WTC11 (cell line): ENCODE measurements around the gene ADGRF3.

Source experiments
- ELF4 ChIP-seq: sonication (generic); formaldehyde crosslinking; IDR thresholded peaks from 2 replicates; pipeline ENCODE4 v1.8.1; 2022; ENCODE audit warnings: low read depth, mild to moderate bottlenecking, moderate library complexity, missing genetic modification reagents
- ETV6 ChIP-seq: sonication (generic); formaldehyde crosslinking; IDR thresholded peaks from 2 replicates; pipeline ENCODE4 v1.8.1; 2022; ENCODE audit warnings: mild to moderate bottlenecking, missing genetic modification reagents
- IRF2 ChIP-seq: sonication (generic); formaldehyde crosslinking; IDR thresholded peaks from 2 replicates; pipeline ENCODE4 v1.8.0; 2022; ENCODE audit warnings: low read depth, missing genetic modification reagents, borderline replicate concordance
- NFE2L1 ChIP-seq: sonication (generic); formaldehyde crosslinking; IDR thresholded peaks from 2 replicates; pipeline ENCODE4 v1.8.1; 2023; ENCODE audit warnings: missing genetic modification reagents
- NFYB ChIP-seq: sonication (generic); formaldehyde crosslinking; conservative IDR thresholded peaks from 2 replicates; pipeline ENCODE4 v1.8.0; 2022; ENCODE audit warnings: low read depth, missing genetic modification reagents
- RELA ChIP-seq: sonication (generic); formaldehyde crosslinking; IDR thresholded peaks from 2 replicates; pipeline ENCODE4 v1.8.1; 2022; ENCODE audit warnings: missing genetic modification reagents, mild to moderate bottlenecking, borderline replicate concordance
- ZNF232 ChIP-seq: sonication (generic); formaldehyde crosslinking; IDR thresholded peaks from 2 replicates; pipeline ENCODE4 v1.8.0; 2022; ENCODE audit warnings: mild to moderate bottlenecking, missing genetic modification reagents
- ZNF416 ChIP-seq: fragments of 250-450 bp; sonication (Bioruptor Pico); IDR thresholded peaks from 2 replicates; pipeline ENCODE4 v1.9.0; 2021; ENCODE audit warnings: mild to moderate bottlenecking, inconsistent platforms
- TF ChIP-seq, protein P1 (sequence below): fragments of 200-600 bp; IDR thresholded peaks from 2 replicates; pipeline ENCODE4 v1.8.0; 2022; ENCODE audit warnings: antibody characterized with exemption
- TF ChIP-seq, protein P2 (sequence below): sonication (generic); formaldehyde crosslinking; IDR thresholded peaks from 2 replicates; pipeline ENCODE4 v1.8.1; 2022; ENCODE audit warnings: low read depth, missing genetic modification reagents, borderline replicate concordance

DNA sequence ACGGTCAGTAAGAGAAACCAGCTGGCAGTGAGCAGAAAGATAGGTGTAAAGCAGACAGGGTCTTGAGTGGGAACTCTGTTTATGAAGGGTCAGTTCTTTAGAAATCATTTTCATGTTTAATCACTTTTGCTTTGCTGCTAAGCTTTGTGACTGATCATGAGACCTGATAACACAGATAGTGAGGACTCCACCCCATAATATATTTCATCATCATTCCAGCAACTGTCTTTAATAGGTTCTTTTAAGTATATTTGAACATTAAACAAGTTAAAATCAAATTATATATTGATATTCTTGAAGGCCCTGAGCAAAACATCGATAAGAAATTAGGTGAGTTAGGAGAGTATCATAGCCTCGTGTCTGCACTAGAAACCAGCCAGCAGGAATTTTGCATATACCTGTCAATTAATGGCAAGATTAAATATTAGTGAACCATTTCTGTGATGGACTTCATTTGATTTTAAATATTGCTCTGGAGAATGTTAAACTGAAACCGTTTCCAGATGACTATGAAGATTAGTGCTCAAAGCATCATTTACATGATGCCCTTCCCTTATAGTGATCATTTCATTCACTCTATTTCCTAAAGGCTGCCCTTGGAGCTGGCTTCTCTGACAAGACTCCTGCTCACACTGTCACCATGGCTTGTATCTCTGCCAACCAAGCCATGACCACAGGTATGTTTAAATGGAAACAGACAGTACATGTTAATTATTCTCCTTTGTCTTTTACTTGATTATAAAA lies 69.9 kb downstream of the ADGRF3 start:
- TF ChIP-seq RELA (CRISPR knock-in tag) = no peak
- TF ChIP-seq, protein P1, sequence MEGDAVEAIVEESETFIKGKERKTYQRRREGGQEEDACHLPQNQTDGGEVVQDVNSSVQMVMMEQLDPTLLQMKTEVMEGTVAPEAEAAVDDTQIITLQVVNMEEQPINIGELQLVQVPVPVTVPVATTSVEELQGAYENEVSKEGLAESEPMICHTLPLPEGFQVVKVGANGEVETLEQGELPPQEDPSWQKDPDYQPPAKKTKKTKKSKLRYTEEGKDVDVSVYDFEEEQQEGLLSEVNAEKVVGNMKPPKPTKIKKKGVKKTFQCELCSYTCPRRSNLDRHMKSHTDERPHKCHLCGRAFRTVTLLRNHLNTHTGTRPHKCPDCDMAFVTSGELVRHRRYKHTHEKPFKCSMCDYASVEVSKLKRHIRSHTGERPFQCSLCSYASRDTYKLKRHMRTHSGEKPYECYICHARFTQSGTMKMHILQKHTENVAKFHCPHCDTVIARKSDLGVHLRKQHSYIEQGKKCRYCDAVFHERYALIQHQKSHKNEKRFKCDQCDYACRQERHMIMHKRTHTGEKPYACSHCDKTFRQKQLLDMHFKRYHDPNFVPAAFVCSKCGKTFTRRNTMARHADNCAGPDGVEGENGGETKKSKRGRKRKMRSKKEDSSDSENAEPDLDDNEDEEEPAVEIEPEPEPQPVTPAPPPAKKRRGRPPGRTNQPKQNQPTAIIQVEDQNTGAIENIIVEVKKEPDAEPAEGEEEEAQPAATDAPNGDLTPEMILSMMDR = no peak
- no peak for TF ChIP-seq ETV6 (CRISPR knock-in tag)
- TF ChIP-seq IRF2 (CRISPR knock-in tag) = no peak
- no peak for TF ChIP-seq ZNF416
- TF ChIP-seq, protein P2, sequence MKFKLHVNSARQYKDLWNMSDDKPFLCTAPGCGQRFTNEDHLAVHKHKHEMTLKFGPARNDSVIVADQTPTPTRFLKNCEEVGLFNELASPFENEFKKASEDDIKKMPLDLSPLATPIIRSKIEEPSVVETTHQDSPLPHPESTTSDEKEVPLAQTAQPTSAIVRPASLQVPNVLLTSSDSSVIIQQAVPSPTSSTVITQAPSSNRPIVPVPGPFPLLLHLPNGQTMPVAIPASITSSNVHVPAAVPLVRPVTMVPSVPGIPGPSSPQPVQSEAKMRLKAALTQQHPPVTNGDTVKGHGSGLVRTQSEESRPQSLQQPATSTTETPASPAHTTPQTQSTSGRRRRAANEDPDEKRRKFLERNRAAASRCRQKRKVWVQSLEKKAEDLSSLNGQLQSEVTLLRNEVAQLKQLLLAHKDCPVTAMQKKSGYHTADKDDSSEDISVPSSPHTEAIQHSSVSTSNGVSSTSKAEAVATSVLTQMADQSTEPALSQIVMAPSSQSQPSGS (CRISPR knock-in tag) = no peak
- no peak for TF ChIP-seq NFE2L1 (CRISPR knock-in tag)
- TF ChIP-seq ZNF232 (CRISPR knock-in tag) = no peak
- TF ChIP-seq NFYB (CRISPR knock-in tag) = no peak
- no peak for TF ChIP-seq ELF4
